Testis (tissue), 3 donors: Measurements from ENCODE around the gene TSGA10IP. TPM values are rescaled to one million over a fixed set of nuclear protein-coding genes. Genes with fewer than 3 reads are reported as not detected.
A peak's percentile ranks its signal among the peaks of the same experiment; 100 is the strongest.

ENCODE experiments used
- DNase-seq: peaks from one replicate; pipeline ENCODE4 v3.0.0-alpha.2; 2019
- H3K27ac ChIP-seq, 2 donors: fragments of 200-600 bp; sonication (generic); one replicate each; pipeline ENCODE4 v1.5.1; 2019
- H3K27me3 ChIP-seq: fragments of 200-600 bp; sonication (generic); one replicate; pipeline ENCODE4 v1.5.1; 2019
- H3K36me3 ChIP-seq: fragments of 200-600 bp; sonication (generic); one replicate; pipeline ENCODE4 v1.5.1; 2017; ENCODE audit warnings: low read depth; ENCODE audit errors: missing control alignments
- H3K4me1 ChIP-seq: fragments of 200-600 bp; sonication (generic); one replicate; pipeline ENCODE4 v1.5.1; 2019
- H3K4me3 ChIP-seq, 2 donors: fragments of 200-600 bp; sonication (generic); one replicate each; pipeline ENCODE4 v1.5.1; 2017 to 2019
- H3K9me3 ChIP-seq: fragments of 200-600 bp; sonication (generic); one replicate; pipeline ENCODE4 v1.5.1; 2017
- CTCF ChIP-seq, 3 experiments: fragments of 450-650 bp in 2 of 3; fragments of 200-600 bp in 1 of 3; sonication (generic) in 1 of 3; IDR thresholded peaks; one replicate each; pipeline ENCODE4 v1.5.1; 2016 to 2019; ENCODE audit warnings: antibody characterized with exemption in 3 of 3, mild to moderate bottlenecking in 2 of 3, moderate library complexity in 1 of 3
- POLR2A ChIP-seq: fragments of 450-650 bp; IDR thresholded peaks from one replicate; pipeline ENCODE4 v1.6.1; 2017; ENCODE audit warnings: antibody characterized with exemption, mild to moderate bottlenecking, moderate library complexity
- WGBS, 2 donors: methylation state at CpG; one replicate each; pipeline ENCODE4 v1.1.5; 2018; 5-methylcytosine and 5-hydroxymethylcytosine counted together
- intact Hi-C: fragments of 100-400 bp; cut with DNase I; formaldehyde crosslinking; loops from one replicate; pipeline ENCODE4 v1.15.1; 2023; ENCODE audit warnings: low total_unique reads
- polyA plus RNA-seq: library from polyadenylated mRNA; stranded (reverse); fragments of 350-450 nt; fragmentation: Illumina TruSeq; extraction: RNeasy Lipid Tissue Mini Kit (QIAGEN cat#74804); gene quantifications from one replicate; pipeline ENCODE4 v1.2.3, GENCODE V29; 2014; ENCODE audit warnings: low read depth, low replicate concordance; ENCODE audit not compliant: insufficient read depth
- total RNA-seq, 2 donors: library from RNA; depleted of rRNA; stranded (reverse); fragments of >200 nt; gene quantifications; one replicate each; pipeline ENCODE4 v1.2.3, GENCODE V29; 2016

Gene TSGA10IP
- total and polyA plus RNA-seq, 3 donors from 2014 or later, result 5.4 to 17.8 (median 5.5) TPM

DNA sequence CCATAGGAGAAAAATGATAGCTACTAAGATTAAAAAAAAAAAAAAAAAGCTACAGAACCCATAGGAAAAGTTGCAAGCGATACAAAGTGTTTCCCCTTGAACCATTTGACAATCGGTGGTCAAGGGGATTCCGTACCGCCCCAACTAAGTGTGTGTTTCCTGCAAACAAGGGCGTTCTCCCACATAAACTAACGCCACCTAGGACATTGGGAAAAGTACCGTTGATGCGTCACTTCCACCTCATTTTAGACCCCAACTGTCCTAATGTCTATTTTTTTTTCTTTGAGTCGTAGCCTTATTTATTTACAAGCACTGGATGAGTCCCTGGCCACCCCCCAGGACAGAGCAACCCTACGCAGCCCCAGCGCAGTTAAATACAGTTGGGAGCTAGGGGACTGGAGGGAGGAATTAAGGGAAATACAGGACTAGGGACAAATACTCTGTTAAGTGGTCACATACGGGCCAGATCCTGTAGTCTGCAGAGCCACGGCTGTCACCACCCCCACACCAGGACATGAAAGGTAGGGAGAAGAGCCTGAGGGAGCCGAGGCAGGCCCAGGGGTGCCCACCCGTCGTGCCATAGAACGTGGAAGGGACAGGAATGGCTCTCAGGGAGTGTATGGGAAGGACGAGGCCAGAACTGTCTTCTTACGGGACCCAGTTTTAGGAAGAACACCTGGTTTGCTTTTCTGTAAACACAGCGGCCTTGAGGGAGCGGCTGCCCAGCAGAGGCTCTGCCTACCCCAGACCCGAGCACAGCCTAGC lies 37.7 kb downstream of the TSGA10IP start:
- Histone ChIP-seq H3K9me3 (no peaks in the 10 kb centered on the region), H3K27me3 (no peaks in the 10 kb centered on the region), H3K27ac (no peak overlapping the region), H3K36me3 (no peaks in the 10 kb centered on the region), H3K4me3 (no peak overlapping the region), H3K4me1 (no peaks in the 10 kb centered on the region)
- no peak for TF ChIP-seq CTCF (IDR thresholded peaks at IDR 0.05)
- no peak for TF ChIP-seq POLR2A
- no peak for DNase-seq
- intact Hi-C loops, result loop anchor here (10.0 kb wide), 1 partner anchor 98 kb away; the partner anchor contains the start of gene FIBP
- WGBS, 2 donors, result 78 to 85% methylated on average over 21 of the region's 22 CpGs

DNA sequence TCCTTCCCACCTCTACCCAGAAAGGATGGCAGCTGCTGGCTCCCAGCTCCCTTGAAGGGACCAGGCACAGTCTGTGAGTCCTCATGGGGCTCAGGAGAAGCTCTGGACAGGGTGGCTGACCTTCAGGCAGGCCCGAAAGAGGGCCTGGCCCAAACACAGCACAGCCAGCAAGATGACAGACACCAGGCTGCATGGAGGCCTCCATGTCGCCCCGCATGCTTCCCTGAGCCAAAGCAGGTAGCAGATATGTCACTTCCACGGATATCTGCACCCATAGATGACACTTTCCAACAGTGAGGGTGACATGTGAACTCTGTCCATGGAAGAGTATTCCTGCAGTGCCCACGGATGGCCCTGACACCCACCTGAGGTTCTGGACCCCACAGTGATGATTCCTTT lies 38.3 kb downstream of the TSGA10IP start:
- Histone ChIP-seq H3K4me1 (no peaks in the 10 kb centered on the region), H3K27me3 (no peaks in the 10 kb centered on the region), H3K27ac (no peak overlapping the region), H3K4me3 (no peak overlapping the region), H3K9me3 (no peaks in the 10 kb centered on the region), H3K36me3 (no peaks in the 10 kb centered on the region)
- intact Hi-C loops, result loop anchor here (10.0 kb wide), 1 partner anchor 99 kb away; the partner anchor contains the start of gene FIBP
- DNase-seq, result no peak
- no peak for TF ChIP-seq POLR2A
- TF ChIP-seq CTCF (IDR thresholded peaks at IDR 0.05), result no peak
- WGBS, 2 donors, result 86% methylated on average over 2 to 5 of the region's 5 CpGs

GRCh38 chr11:65987336-65987735 lies 42.1 kb downstream of the TSGA10IP start:
- no peak for DNase-seq
- H3K9me3 ChIP-seq, result no peaks in the 10 kb centered on the region
- H3K36me3 ChIP-seq, result no peaks in the 10 kb centered on the region
- H3K27ac ChIP-seq, result no peak overlapping the region
- WGBS, 2 donors, result 69 to 77% methylated on average over 9 of the region's 9 CpGs
- H3K4me1 ChIP-seq, result no peaks in the 10 kb centered on the region
- no peak for TF ChIP-seq CTCF (IDR thresholded peaks at IDR 0.05)
- TF ChIP-seq POLR2A, result no peak
- no peak overlapping the region for H3K4me3 ChIP-seq
- H3K27me3 ChIP-seq, result no peaks in the 10 kb centered on the region
- intact Hi-C loops, result loop anchor here (10.0 kb wide), 1 partner anchor 103 kb away; the partner anchor contains the start of gene FIBP

DNA sequence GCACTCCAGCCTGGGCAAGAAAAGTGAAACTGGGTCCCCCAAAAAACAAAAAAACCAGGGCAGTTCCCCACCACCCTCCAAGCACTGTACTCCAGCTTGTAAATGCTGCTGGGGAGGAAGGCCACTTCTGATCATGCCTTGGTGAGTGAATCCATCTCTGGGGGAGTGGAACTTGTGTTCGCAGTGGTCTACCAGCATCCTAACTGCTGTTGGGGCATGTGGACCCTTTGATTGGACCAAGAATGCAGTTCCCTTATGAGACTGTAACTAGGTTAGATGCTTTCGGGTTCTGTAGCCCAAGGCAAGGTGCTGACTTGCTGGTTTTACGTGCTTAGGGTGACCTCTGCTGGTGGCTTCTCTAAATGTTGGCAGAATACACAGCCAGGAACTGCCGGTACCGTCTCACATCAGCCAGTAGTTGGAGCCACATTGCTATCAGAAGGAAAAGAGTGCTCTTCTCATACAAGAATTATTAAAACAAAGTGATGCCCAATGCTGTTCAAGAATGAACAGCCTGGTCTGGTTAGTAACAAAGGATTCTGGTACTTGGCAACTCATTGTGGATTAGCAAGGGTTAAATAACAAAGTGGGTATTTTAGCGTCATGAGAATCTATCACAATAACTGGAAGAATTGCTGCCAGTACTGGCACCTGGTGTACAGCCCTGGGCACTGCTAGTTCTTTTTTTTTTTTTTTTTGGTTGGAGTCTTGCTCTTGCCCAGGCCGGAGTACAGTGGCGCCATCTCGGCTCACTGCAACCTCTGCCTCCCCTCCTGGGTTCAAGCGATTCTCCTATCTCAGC lies 43.7 kb downstream of the TSGA10IP start:
- intact Hi-C loops, result loop anchor here (10.0 kb wide), 1 partner anchor 104 kb away; the partner anchor contains the start of gene FIBP
- no peaks in the 10 kb centered on the region for H3K36me3 ChIP-seq
- H3K27me3 ChIP-seq, result no peaks in the 10 kb centered on the region
- DNase-seq, result peak; percentile 96
- no peak overlapping the region for H3K27ac ChIP-seq
- H3K9me3 ChIP-seq, result no peaks in the 10 kb centered on the region
- WGBS, 2 donors, result 32 to 39% methylated on average over 10 of the region's 10 CpGs
- H3K4me3 ChIP-seq, result no peak overlapping the region
- peak; percentile 86 to 97 (median 93) for TF ChIP-seq CTCF (IDR thresholded peaks at IDR 0.05)
- no peak for TF ChIP-seq POLR2A
- H3K4me1 ChIP-seq, result no peaks in the 10 kb centered on the region
